K562 (cell line): ENCODE measurements around the gene DNAH3. TPM values are rescaled to one million over a fixed set of nuclear protein-coding genes. Genes with fewer than 3 reads are reported as not detected.

Experiments used
- BCOR ChIP-seq: fragments of 450-650 bp; IDR thresholded peaks from 2 replicates; pipeline ENCODE4 v1.6.1; 2016
- CTBP1 ChIP-seq: fragments of 450-650 bp; IDR thresholded peaks from 2 replicates; pipeline ENCODE4 v1.6.1; 2016; ENCODE audit warnings: borderline replicate concordance
- HNRNPLL ChIP-seq: fragments of 200-400 bp; formaldehyde crosslinking; IDR thresholded peaks from 2 replicates; pipeline ENCODE4 v1.6.1; 2017; ENCODE audit warnings: low read length, low read depth, mild to moderate bottlenecking; ENCODE audit not compliant: poor library complexity, severe bottlenecking
- JUND ChIP-seq, 2 experiments: IDR thresholded peaks; 2 replicates in 1 of 2; 3 replicates in 1 of 2; pipeline ENCODE4 v1.6.1; 2011; ENCODE audit warnings: borderline replicate concordance in 2 of 2, low read depth in 2 of 2, low read length in 2 of 2, improper control_type of control experiment in 1 of 2, missing biosample characterization in 1 of 2, missing genetic modification characterization in 1 of 2, missing genetic modification reagents in 1 of 2
- MAFF ChIP-seq: IDR thresholded peaks from 2 replicates; pipeline ENCODE4 v1.6.1; 2012; ENCODE audit warnings: low read length, improper control_type of control experiment
- MAZ ChIP-seq, 2 experiments: fragments of 450-650 bp in 1 of 2; sonication (generic) in 1 of 2; formaldehyde crosslinking; IDR thresholded peaks in 1 of 2; conservative IDR thresholded peaks in 1 of 2; 2 replicates each; pipeline versions ENCODE4 v1.4.0 to v1.5.0; 2020; ENCODE audit warnings: mild to moderate bottlenecking in 1 of 2, missing genetic modification reagents in 1 of 2
- PML ChIP-seq: IDR thresholded peaks from 2 replicates; pipeline ENCODE4 v1.6.1; 2012; ENCODE audit warnings: low read length, inconsistent platforms
- SIX5 ChIP-seq, 2 experiments: IDR thresholded peaks; 2 replicates each; pipeline ENCODE4 v1.6.1; 2011; ENCODE audit warnings: low read length in 2 of 2, borderline replicate concordance in 1 of 2, low read depth in 1 of 2, mild to moderate bottlenecking in 1 of 2, moderate library complexity in 1 of 2; ENCODE audit not compliant: insufficient read depth in 1 of 2
- TFAP4 ChIP-seq: sonication (generic); formaldehyde crosslinking; IDR thresholded peaks from 2 replicates; pipeline ENCODE4 v1.8.0; 2022; ENCODE audit warnings: missing genetic modification reagents, mild to moderate bottlenecking, moderate library complexity, borderline replicate concordance
- YY1 ChIP-seq, 3 experiments: IDR thresholded peaks; 2 replicates each; pipeline ENCODE4 v1.6.1; 2011; ENCODE audit warnings: low read length in 2 of 3, mild to moderate bottlenecking in 2 of 3, moderate library complexity in 2 of 3, borderline replicate concordance in 1 of 3, control low read depth in 1 of 3, low read depth in 1 of 3; ENCODE audit not compliant: insufficient read depth in 3 of 3, insufficient replicate concordance in 2 of 3, control insufficient read depth in 1 of 3, insufficient read length in 1 of 3; ENCODE audit errors: extremely low read depth in 1 of 3
- ZNF282 ChIP-seq: sonication (generic); formaldehyde crosslinking; IDR thresholded peaks from 2 replicates; pipeline ENCODE4 v1.8.1; 2023; ENCODE audit warnings: missing genetic modification reagents
- ZNF707 ChIP-seq: fragments of 250-450 bp; sonication (Bioruptor Pico); conservative IDR thresholded peaks from 2 replicates; pipeline ENCODE4 v1.8.0; 2022; ENCODE audit warnings: inconsistent platforms, mild to moderate bottlenecking, moderate library complexity
- polyA plus RNA-seq, 8 experiments: library from polyadenylated mRNA; depleted of rRNA in 4 of 8; stranded (reverse) in 5 of 8; unstranded in 3 of 8; fragments of >200 nt; fragmentation: Nextera tagmentation in 2 of 8; fragmentation: Illumina TruSeq in 1 of 8; extraction: Ambion mirVana in 2 of 8; extraction: Trizol in 1 of 8; gene quantifications; 2 replicates each; pipeline versions ENCODE4 v1.2.1 to v1.2.3, GENCODE V29; 2011 to 2014; ENCODE audit warnings: inconsistent platforms in 1 of 8, missing spikeins in 1 of 8
- total RNA-seq, 7 experiments: library from RNA; depleted of rRNA in 6 of 7; stranded (reverse); fragments of >200 nt in 6 of 7; fragmentation: Illumina TruSeq in 2 of 7; extraction: Trizol in 2 of 7; gene quantifications; 2 replicates each; pipeline versions ENCODE4 v1.2.1 to v1.2.3, GENCODE V29; 2011 to 2021; ENCODE audit warnings: low replicate concordance in 1 of 7

Gene DNAH3
- total and polyA plus RNA-seq, 9 of the 15 experiments (the other 6 are each of a cell fraction or from before 2014, with no cell fraction given): 0.32 to 0.84 (median 0.44) TPM

GRCh38 chr16:21158208-21159110, 7.8 kb upstream of the DNAH3 start, which contains the start of gene LDAF1 (continued):
- TF ChIP-seq JUND (IDR thresholded peaks at IDR 0.05; ENCODE audit: borderline replicate concordance, low read depth, low read length): 0 out of 2 replicates have a peak, but pooled peaks have one; percentile 24
- no peak for TF ChIP-seq JUND (tag; IDR thresholded peaks at IDR 0.05; ENCODE audit: borderline replicate concordance, low read depth, low read length)
- peak; percentile 55 for TF ChIP-seq HNRNPLL
- no peak for TF ChIP-seq SIX5 (IDR thresholded peaks at IDR 0.05; ENCODE audit: borderline replicate concordance in 1 of 2, insufficient read depth in 1 of 2, low read depth in 1 of 2, low read length in 2 of 2)
- no peak for TF ChIP-seq MAFF
- peak; percentile 86 to 94 for TF ChIP-seq MAZ (CRISPR knock-in tag; conservative IDR thresholded peaks at IDR 0.05 in 1 of 2, IDR thresholded peaks at IDR 0.05 in 1 of 2)
- TF ChIP-seq CTBP1: peak; percentile 49; the same call in 1 of the 2 replicates
- peak; percentile 29; the same call in 1 of the 2 replicates for TF ChIP-seq BCOR
- TF ChIP-seq YY1 (IDR thresholded peaks at IDR 0.05; ENCODE audit: borderline replicate concordance in 1 of 3, control insufficient read depth in 1 of 3, extremely low read depth in 1 of 3, insufficient read depth in 3 of 3, insufficient read length in 1 of 3, insufficient replicate concordance in 2 of 3, low read depth in 1 of 3, low read length in 2 of 3): peak in 2 of 3 experiments; percentile 26 to 30
- peak; percentile 69; the same call in 1 of the 2 replicates for TF ChIP-seq TFAP4 (CRISPR knock-in tag)
- no peak for TF ChIP-seq ZNF282
- no peak for TF ChIP-seq PML
- TF ChIP-seq ZNF707 (CRISPR knock-in tag): no peak
